Measurements from ENCODE around the gene RAET1L.

DNA sequence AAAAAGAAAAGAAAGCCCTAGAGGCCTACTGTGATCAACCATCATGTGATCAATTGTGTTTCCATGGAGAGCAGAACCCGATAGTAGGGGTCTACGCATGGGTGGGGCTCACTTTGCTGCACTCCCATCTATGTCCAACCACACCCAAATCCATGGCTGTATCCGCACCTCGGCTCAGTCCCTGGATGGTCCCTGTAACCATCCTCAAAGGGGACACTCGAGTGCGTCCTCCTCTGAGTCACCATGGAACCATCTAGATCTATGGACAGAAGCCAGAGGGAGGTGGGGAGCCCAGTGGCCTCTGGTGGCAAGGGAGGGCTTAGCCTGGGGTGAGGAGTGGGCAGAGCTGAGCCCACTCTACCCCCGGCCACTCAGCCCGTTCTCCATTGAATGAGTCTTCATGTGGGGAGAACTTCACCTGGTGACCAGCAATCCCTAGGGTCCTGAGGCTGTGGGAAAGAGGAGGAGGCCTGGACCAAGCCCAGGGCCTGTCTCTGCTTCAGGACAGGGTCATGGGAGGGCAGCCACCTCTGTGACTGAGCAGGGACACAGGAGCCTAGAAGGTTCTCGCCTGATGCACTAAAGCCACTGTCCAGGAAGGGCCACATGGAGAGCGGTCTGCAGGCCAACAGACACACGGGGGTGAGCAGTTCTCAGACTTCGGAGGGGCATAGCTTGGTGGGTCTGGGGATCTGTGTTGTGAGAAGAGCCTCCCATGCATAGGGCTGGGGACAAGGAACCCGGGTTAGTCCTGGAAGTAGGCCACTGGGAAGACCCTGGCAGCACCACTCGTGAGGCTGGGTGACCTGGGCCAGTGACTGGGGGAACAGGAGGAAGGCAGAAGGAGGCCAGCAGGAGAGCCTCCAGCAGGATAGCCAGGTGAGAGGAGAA lies 19.3 kb downstream of the RAET1L start:
- TF ChIP-seq EZH2phosphoT487 (IDR thresholded peaks at IDR 0.05; ENCODE audit: insufficient read depth, low read depth) (no peak), EZH2 (IDR thresholded peaks at IDR 0.05; ENCODE audit: insufficient read depth, poor library complexity, severe bottlenecking) (no peak)

Measured in GM23248 (cell line).